Mesenchymal stem cell (in vitro differentiated cells and primary cell): ENCODE data around the gene RNF114.

Experiments
- DNase-seq: peaks from one replicate; pipeline ENCODE4 v3.0.0-alpha.2; 2013
- H2AFZ ChIP-seq: one replicate; pipeline ENCODE4 v1.6.1; 2013; ENCODE audit warnings: low read depth, mild to moderate bottlenecking, control low read depth, inconsistent platforms, low read length, moderate library complexity
- H2AK5ac ChIP-seq: 2 replicates; pipeline ENCODE4 v1.6.1; 2013; ENCODE audit warnings: low read length, moderate library complexity, mild to moderate bottlenecking, inconsistent platforms; ENCODE audit not compliant: severe bottlenecking
- H2BK120ac ChIP-seq: one replicate; pipeline ENCODE4 v1.6.1; 2013; ENCODE audit warnings: low read depth, mild to moderate bottlenecking, inconsistent platforms, low read length, moderate library complexity
- H2BK12ac ChIP-seq, 2 experiments: one replicate each; pipeline ENCODE4 v1.6.1; 2013; ENCODE audit warnings: inconsistent platforms in 2 of 2, low read length in 2 of 2, mild to moderate bottlenecking in 2 of 2, moderate library complexity in 2 of 2, control low read depth in 1 of 2
- H2BK15ac ChIP-seq: one replicate; pipeline ENCODE4 v1.6.1; 2013; ENCODE audit warnings: mild to moderate bottlenecking, low read depth, inconsistent platforms; ENCODE audit not compliant: poor library complexity, severe bottlenecking
- H2BK5ac ChIP-seq: 2 replicates; pipeline ENCODE4 v1.6.1; 2013; ENCODE audit warnings: low read depth, mild to moderate bottlenecking, low read length, control low read depth, inconsistent platforms; ENCODE audit not compliant: poor library complexity, severe bottlenecking
- H3K14ac ChIP-seq, 2 experiments: one replicate each; pipeline ENCODE4 v1.6.1; 2013; ENCODE audit warnings: inconsistent platforms in 2 of 2, low read length in 2 of 2, control low read depth in 1 of 2, mild to moderate bottlenecking in 1 of 2, moderate library complexity in 1 of 2
- H3K18ac ChIP-seq, 2 experiments: one replicate each; pipeline ENCODE4 v1.6.1; 2013; ENCODE audit warnings: inconsistent platforms in 2 of 2, low read length in 2 of 2, control low read depth in 1 of 2, low read depth in 1 of 2, mild to moderate bottlenecking in 1 of 2
- H3K23ac ChIP-seq, 2 experiments: one replicate each; pipeline ENCODE4 v1.6.1; 2013; ENCODE audit warnings: inconsistent platforms in 2 of 2, low read length in 2 of 2, mild to moderate bottlenecking in 2 of 2, moderate library complexity in 2 of 2, control low read depth in 1 of 2
- H3K27ac ChIP-seq: 2 replicates; pipeline ENCODE4 v1.5.1; 2013; ENCODE audit warnings: mild to moderate bottlenecking, moderate library complexity, low read length, control low read depth, inconsistent platforms; ENCODE audit not compliant: poor library complexity, severe bottlenecking
- H3K27me3 ChIP-seq, 2 experiments: 2 replicates each; pipeline versions ENCODE4 v1.6.1 to v1.7.0; 2013; ENCODE audit warnings: low read length in 2 of 2, mild to moderate bottlenecking in 2 of 2, moderate library complexity in 2 of 2, control low read depth in 1 of 2, inconsistent platforms in 1 of 2; ENCODE audit not compliant: control insufficient read depth in 1 of 2, insufficient read depth in 1 of 2
- H3K36me3 ChIP-seq, 2 experiments: 2 replicates each; pipeline versions ENCODE4 v1.6.1 to v1.7.0; 2013; ENCODE audit warnings: low read length in 2 of 2, control low read depth in 1 of 2, inconsistent platforms in 1 of 2, low read depth in 1 of 2, mild to moderate bottlenecking in 1 of 2; ENCODE audit not compliant: insufficient read depth in 2 of 2, control insufficient read depth in 1 of 2
- H3K4ac ChIP-seq, 2 experiments: one replicate each; pipeline ENCODE4 v1.6.1; 2013; ENCODE audit warnings: inconsistent platforms in 2 of 2, low read length in 2 of 2, mild to moderate bottlenecking in 2 of 2, moderate library complexity in 2 of 2, control low read depth in 1 of 2, low read depth in 1 of 2
- H3K4me1 ChIP-seq: 2 replicates; pipeline ENCODE4 v1.6.1; 2013; ENCODE audit warnings: low read depth, low read length, control low read depth; ENCODE audit not compliant: control insufficient read depth, insufficient read depth
- H3K4me2 ChIP-seq: 2 replicates; pipeline ENCODE4 v1.6.1; 2013; ENCODE audit warnings: low read length, mild to moderate bottlenecking, inconsistent platforms; ENCODE audit not compliant: poor library complexity, severe bottlenecking
- H3K4me3 ChIP-seq, 2 experiments: 2 replicates each; pipeline versions ENCODE4 v1.5.1 to v1.7.0; 2013; ENCODE audit warnings: low read length in 2 of 2, mild to moderate bottlenecking in 2 of 2, control low read depth in 1 of 2, low read depth in 1 of 2; ENCODE audit not compliant: insufficient read depth in 1 of 2
- H3K79me1 ChIP-seq: replicated peaks from 2 replicates; pipeline ENCODE4 v1.6.1; 2013; ENCODE audit warnings: mild to moderate bottlenecking, control low read depth, low read length, inconsistent platforms; ENCODE audit not compliant: poor library complexity, severe bottlenecking
- H3K9ac ChIP-seq: 2 replicates; pipeline ENCODE4 v1.7.0; 2013; ENCODE audit warnings: mild to moderate bottlenecking, low read length, moderate library complexity
- H3K9me3 ChIP-seq: 2 replicates; pipeline ENCODE4 v1.7.0; 2013; ENCODE audit warnings: mild to moderate bottlenecking, low read length; ENCODE audit not compliant: control insufficient read depth
- H4K8ac ChIP-seq: one replicate; pipeline ENCODE4 v1.6.1; 2013; ENCODE audit warnings: inconsistent platforms, mild to moderate bottlenecking, low read length, moderate library complexity
- H4K91ac ChIP-seq: one replicate; pipeline ENCODE4 v1.6.1; 2013; ENCODE audit warnings: mild to moderate bottlenecking, low read length, inconsistent platforms
- WGBS: methylation state at CpG from one replicate; pipeline ENCODE4 v1.1.7; 2013; ENCODE audit warnings: mixed read lengths; 5-methylcytosine and 5-hydroxymethylcytosine counted together

RNF114 gene

GRCh38 chr20:49961413-49961812, 25.2 kb downstream of the RNF114 start:
- no peaks in the 10 kb centered on the region for H3K9me3 ChIP-seq
- H2BK120ac ChIP-seq = no peak overlapping the region
- DNase-seq = no peak
- no peaks in the 10 kb centered on the region for H3K27me3 ChIP-seq
- no peak overlapping the region for H3K23ac ChIP-seq
- no peak overlapping the region for H3K14ac ChIP-seq
- no peak overlapping the region for H3K4me2 ChIP-seq
- no peak overlapping the region for H4K91ac ChIP-seq
- H3K4ac ChIP-seq = no peak overlapping the region
- H2AFZ ChIP-seq = no peak overlapping the region
- H3K27ac ChIP-seq = no peak overlapping the region
- peaks cover 11% of the 10 kb centered on the region for H3K79me1 ChIP-seq
- H2BK12ac ChIP-seq = no peak overlapping the region
- H3K4me1 ChIP-seq = peaks cover 8% of the 10 kb centered on the region
- WGBS = 88% methylated on average over 3 of the region's 4 CpGs
- H3K9ac ChIP-seq = no peak overlapping the region
- H2AK5ac ChIP-seq = no peak overlapping the region
- no peak overlapping the region for H3K4me3 ChIP-seq
- H2BK15ac ChIP-seq = no peak overlapping the region
- no peak overlapping the region for H4K8ac ChIP-seq
- H3K36me3 ChIP-seq = peaks cover 29 to 42% of the 10 kb centered on the region in 2 experiments
- no peak overlapping the region for H2BK5ac ChIP-seq
- H3K18ac ChIP-seq = no peak overlapping the region

GRCh38 chr20:49964964-49965780, 29.0 kb downstream of the RNF114 start:
- Histone ChIP-seq H2AK5ac (no peak overlapping the region), H3K27me3 (no peaks in the 10 kb centered on the region), H3K14ac (no peak overlapping the region), H2BK15ac (no peak overlapping the region), H2BK120ac (no peak overlapping the region), H3K23ac (no peak overlapping the region), H3K18ac (no peak overlapping the region), H4K8ac (no peak overlapping the region), H3K9me3 (no peaks in the 10 kb centered on the region), H4K91ac (no peak overlapping the region), H3K9ac (no peak overlapping the region), H2BK5ac (no peak overlapping the region), H3K36me3 (peaks cover 3 to 16% of the 10 kb centered on the region in 2 experiments), H3K79me1 (peaks cover 2% of the 10 kb centered on the region), H2AFZ (no peak overlapping the region), H2BK12ac (no peak overlapping the region), H3K4me2 (peak overlapping the region; percentile 26), H3K4me3 (no peak overlapping the region), H3K4ac (peak overlapping the region in 1 of 2 experiments; percentile 16), H3K4me1 (peaks cover 8% of the 10 kb centered on the region), H3K27ac (peak overlapping the region; percentile 4)
- no peak for DNase-seq
- 71% methylated on average over 5 of the region's 5 CpGs for WGBS

DNA sequence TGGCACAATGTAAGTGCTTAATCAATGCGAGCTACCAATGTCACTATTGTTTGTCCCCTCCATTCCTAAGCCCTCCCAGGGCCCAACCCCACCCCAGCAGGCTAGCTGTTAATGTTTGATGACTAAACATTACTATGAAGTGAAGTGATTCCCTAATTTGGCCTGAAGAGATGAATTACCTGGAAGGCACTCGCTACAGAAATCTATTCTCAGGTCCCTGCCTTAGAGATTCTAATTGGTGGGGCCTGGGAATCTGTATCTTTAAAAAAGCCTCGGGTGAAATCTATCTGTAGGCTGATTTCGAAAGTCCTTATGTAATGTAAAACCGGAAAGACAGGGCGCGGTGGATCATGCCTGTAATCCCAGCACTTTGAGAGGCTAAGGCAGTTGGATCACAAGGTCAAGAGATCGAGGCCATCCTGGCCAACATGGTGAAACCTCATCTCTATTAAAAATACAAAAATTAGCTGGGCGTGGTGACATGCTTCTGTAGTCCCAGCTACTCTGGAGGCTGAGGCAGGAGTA, 29.6 kb downstream of the RNF114 start:
- Histone ChIP-seq H3K36me3 (peaks cover 3 to 15% of the 10 kb centered on the region in 2 experiments), H3K4me1 (peaks cover 8% of the 10 kb centered on the region), H3K79me1 (peaks cover 2% of the 10 kb centered on the region), H2BK15ac (no peak overlapping the region), H3K4me3 (no peak overlapping the region), H2BK120ac (no peak overlapping the region), H2AK5ac (no peak overlapping the region), H3K23ac (no peak overlapping the region), H3K27ac (peak overlapping the region; percentile 4), H3K14ac (no peak overlapping the region), H3K4me2 (peak overlapping the region; percentile 26), H3K18ac (no peak overlapping the region), H4K91ac (no peak overlapping the region), H3K27me3 (no peaks in the 10 kb centered on the region), H2BK12ac (no peak overlapping the region), H3K4ac (no peak overlapping the region), H4K8ac (no peak overlapping the region), H2AFZ (no peak overlapping the region), H3K9me3 (no peaks in the 10 kb centered on the region), H2BK5ac (no peak overlapping the region), H3K9ac (no peak overlapping the region)
- WGBS = 95% methylated on average over 9 of the region's 9 CpGs
- DNase-seq = no peak

DNA sequence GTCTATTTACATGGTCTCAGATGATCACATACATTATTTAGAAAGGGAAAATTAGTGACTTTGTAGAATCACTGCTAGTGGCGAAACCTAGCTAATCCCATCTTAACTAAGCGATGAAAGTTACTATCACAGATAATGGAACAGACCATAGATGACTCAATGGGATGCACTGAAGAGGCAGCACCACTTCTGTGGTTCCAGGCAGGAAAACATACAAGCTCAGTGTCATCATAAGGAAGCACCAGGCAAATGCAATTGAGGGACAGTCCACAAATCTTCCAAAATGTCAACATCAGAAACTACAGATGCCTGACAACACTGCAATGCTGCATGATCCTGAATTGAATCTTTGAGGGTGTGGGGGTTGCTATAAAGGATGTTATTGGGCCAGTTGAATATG, 30.7 kb downstream of the RNF114 start:
- H2BK120ac ChIP-seq = no peak overlapping the region
- 90% methylated on average over 2 of the region's 2 CpGs for WGBS
- no peak overlapping the region for H2AFZ ChIP-seq
- H3K4me3 ChIP-seq = no peak overlapping the region
- H3K4ac ChIP-seq = no peak overlapping the region
- no peak overlapping the region for H3K23ac ChIP-seq
- H2AK5ac ChIP-seq = no peak overlapping the region
- H3K4me2 ChIP-seq = no peak overlapping the region
- no peak overlapping the region for H4K91ac ChIP-seq
- H3K14ac ChIP-seq = no peak overlapping the region
- no peak overlapping the region for H3K18ac ChIP-seq
- no peak overlapping the region for H4K8ac ChIP-seq
- H3K9ac ChIP-seq = no peak overlapping the region
- H2BK12ac ChIP-seq = no peak overlapping the region
- peaks cover 2% of the 10 kb centered on the region for H3K79me1 ChIP-seq
- no peak overlapping the region for H3K27ac ChIP-seq
- H2BK5ac ChIP-seq = no peak overlapping the region
- no peaks in the 10 kb centered on the region for H3K9me3 ChIP-seq
- peaks cover 3 to 15% of the 10 kb centered on the region in 2 experiments for H3K36me3 ChIP-seq
- peak; percentile 52 for DNase-seq
- H3K27me3 ChIP-seq = no peaks in the 10 kb centered on the region
- H2BK15ac ChIP-seq = no peak overlapping the region
- H3K4me1 ChIP-seq = peaks cover 8% of the 10 kb centered on the region
